HG03045 (cell line): ENCODE measurements around the gene METTL16.
A peak's percentile ranks its signal among the peaks of the same experiment; 100 is the strongest.

Experiments
- ATAC-seq: cut with Tn5 transposase; IDR thresholded peaks from one replicate; pipeline ENCODE4 v1.9.1; 2021; ENCODE audit warnings: mild to moderate bottlenecking, moderate library complexity; ENCODE audit not compliant: unreplicated experiment

METTL16 gene

DNA sequence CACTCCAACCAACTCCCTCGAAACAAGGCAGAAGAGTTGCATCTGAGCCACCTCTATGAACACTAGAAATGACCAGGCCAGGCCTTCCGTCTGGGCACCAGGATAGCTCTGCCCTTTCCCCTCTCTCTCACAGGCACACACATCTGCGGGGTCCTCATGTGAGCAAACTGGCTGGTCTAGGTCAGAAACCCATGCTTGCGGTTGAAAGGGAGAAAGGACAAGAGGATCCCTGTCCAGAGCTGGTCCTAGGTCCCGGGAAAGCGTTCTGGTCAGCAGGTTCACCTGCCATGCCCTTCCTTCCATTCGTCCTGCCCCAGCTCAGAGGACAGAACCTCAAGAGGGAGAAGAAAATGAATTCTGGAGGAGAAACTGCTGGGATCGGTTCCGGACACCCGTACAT lies 113.5 kb downstream of the METTL16 start:
- ATAC-seq = no peak

DNA sequence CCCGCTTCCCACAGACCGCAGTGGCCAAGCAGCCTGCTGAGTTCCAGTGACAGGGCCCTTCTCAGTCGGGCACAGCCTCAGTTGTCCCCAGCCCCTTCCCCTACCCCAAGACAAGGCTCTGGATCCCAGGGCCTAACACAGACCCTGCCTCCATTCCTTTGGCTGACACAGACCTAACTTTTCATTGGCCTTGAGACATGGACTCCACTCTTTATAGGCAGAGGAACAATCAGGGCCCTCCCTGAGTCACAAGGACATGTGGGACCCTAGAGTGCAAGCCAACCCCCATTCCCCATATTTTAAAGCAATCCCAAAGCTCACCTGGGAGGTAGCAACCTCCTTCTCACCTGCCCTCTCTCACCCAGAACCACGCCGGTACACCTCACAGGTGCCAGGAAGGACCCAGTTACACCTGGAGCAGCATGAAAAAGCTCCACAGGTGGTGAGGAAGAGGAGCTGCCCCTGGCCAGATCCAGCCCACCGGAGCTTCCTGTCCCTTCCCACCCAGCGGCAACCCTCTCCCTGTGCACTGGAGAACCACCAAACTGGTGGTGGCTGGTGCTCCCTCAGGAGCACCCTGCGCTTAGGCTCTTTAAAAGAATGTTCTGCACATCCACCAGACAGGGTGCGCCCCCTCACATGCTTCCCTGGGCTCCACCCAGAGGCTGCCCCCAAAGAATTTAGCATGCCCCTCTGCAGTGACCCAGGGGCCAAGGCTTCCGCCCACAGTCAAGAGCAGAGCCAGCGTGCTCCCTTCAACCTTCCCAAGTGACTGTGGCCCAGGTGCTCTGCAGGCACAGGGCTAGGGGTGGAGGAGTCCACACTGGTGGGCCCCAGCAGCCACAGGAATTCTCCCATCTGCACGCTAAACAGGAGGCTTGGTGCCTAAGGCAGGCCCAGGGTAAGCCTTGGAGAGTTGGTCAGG lies 114.2 kb downstream of the METTL16 start:
- ATAC-seq = no peak

DNA sequence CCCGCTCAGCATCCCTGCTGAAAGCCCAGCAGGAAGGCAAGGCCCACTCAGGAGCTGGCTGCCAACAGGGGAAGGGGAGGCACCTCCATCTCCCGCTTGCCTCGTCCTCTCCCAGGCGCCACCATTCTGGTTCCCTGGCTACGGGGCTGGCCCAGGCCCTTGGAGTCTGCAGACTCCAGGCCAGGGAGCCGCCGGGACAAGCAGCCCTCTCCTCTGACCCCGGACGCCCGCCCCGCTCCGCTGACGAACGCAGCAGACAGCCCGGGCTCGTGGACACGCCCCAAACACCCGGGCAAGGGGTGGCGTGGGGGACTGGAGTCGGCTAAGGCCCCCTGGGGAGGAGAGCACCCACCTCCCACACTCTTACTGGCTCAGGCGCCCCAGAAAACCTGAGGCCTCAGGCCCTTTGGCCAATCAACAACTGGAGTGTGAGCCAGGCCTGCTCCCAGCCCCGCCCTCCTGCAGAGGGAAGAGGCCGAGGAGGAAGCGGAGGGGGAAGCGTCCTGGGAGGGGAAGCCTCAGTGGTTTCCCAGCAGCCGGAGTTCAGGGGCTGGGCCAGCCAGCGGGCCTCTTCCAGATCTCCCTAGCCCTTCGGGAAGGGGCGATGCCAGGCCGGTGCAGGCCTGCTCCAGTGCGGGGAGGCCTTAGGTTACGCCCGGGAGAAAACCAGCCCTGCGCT lies 115.0 kb downstream of the METTL16 start:
- no peak for ATAC-seq

DNA sequence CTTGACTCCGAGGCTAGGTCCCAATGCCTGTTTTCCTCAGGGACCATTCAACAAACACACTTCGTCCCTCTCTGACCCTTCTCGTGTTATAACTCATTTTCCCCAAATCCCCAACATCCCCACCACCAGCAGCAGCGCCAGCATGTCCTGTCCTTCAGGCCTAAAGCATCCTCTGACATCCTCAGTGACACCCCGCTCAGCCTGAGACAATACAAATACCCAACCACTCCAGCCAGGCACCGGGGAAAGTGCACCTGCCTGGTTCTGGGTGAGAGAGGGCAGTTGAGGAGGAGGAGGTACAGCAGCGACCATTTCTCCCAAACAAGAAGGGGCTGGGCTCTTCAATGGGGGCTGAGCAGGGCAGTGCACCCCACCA lies 115.5 kb downstream of the METTL16 start:
- no peak for ATAC-seq

DNA sequence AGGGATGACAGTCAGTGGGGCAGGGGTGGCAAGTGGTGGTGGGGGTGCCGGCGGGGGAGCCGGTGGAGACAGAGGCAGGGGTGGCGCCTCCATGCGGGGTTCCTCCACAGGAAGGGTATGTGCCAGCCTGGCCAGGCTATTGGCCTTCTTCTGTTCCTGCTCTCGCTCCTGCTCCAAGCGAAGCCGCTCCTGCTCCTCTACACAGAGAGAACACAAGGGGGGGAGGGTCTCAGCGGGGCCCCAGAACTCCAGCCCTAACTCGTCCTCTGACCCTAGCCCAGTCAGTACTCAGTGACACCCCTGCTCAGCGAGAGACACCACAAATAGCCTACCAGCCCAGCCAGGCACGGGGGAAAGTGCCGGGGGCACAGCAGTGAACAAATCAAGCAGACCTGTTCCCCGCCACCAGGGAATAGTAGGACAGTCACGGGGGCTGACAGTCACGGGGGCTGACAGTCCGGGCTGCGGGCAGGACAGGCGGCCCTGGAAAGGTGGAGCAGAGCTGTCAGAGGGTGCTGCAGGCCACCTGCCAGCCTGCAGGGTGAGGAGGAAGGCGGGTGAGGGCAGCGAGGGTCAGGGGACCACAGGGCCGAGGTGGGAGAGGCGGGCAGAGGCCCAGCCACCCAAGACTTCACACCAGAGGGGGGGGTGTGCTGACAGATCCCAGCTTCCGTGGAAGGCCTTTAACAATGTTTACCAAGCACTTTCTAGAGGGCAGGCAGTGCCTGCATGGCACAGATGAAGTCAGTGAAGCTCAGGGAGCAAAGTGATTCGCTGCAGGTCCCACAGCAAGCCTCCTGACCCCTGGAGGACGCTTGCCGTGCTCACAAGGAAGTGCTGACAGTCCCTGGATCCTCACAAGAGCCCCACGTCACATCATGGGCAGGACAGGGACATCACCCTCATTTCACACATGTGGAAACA lies 116.2 kb downstream of the METTL16 start:
- no peak for ATAC-seq

- no peak for ATAC-seq
These were observed 116.9 kb downstream of the METTL16 start for GRCh38 chr17:2394775-2395201.

DNA sequence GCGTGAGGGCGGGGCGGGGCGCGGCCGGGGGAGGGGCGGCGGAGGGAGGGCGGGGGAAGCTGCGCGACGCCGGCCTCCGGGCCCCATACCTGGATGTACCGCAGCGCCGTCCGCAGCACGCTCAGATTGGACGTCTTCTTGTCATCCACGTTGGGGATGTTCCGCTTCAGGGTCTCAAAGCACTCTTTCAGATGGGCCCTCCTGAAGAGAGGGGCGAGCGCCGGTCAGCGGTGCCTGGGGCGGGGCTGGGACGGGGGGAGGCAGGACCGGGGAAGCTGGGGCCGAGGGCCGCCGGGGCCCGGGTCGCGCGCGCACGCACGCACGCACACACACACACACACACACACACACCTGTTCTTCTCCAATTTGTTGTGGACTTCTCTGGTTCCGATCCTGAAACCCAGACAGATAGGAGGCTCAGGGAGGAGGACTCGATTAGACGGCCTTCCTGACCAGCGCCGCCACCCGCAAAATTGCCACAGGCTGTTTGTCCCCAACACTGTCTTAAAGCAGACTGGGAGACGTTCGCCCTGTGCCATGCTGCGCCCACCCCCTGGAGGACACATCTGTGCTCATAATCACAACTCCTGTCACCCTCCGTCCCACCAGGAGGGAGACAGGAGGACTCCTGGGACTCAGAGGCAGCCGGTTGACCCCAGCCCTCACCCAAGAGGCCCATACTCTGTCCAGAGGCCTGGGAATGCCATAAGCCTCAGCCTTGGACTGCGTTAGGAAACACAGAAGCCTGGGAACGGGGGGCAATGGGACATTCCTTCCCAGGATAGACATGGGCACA lies 117.5 kb downstream of the METTL16 start:
- no peak for ATAC-seq

- peak; percentile 42 for ATAC-seq
These were observed 118.3 kb downstream of the METTL16 start for GRCh38 chr17:2393174-2393953.

DNA sequence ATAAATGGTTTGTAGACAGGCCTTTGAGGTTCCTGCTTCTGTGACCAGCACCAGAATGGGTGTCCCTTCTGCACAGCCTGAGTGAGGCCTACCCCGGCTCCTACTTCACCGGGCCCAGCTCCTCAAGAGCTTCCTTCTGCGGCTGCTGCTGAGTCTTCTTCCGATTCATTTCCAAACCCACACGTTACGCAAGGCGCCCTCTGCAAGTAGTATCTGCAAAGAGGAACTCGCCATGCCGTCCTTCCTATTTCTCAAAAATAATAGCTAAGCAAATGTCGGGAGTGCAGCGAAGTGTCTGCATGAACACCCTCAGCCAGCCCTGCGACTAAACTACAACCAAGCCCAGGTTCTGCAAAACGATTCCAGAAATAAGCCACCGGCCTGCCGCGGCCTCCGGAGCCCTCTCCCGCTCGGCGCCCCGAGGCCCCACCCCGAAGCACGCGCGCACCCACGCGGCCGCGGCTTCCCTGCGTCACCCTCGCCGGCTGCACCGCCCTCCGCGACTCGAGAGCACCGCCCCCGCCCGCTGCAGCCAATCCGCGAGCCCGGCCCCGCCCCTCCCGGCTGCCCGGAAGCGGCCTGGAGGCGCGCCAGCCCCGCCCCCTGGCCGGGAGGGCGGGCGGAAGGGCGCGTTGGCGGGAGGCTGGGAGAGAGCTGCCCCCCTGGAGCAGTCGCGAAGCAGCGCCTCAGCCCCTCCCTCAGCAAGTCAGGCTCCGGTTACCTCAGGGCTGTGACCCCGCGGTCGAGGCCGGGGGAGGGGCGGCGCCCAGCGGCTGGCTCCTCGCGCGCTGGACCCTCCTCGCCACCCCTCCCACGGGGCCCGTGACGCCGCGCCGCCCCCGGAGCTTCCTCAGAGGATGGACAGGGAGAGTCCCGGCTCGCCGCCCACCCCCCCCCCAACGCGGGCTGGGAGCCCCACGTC lies 119.2 kb downstream of the METTL16 start:
- peak; percentile 58 for ATAC-seq

DNA sequence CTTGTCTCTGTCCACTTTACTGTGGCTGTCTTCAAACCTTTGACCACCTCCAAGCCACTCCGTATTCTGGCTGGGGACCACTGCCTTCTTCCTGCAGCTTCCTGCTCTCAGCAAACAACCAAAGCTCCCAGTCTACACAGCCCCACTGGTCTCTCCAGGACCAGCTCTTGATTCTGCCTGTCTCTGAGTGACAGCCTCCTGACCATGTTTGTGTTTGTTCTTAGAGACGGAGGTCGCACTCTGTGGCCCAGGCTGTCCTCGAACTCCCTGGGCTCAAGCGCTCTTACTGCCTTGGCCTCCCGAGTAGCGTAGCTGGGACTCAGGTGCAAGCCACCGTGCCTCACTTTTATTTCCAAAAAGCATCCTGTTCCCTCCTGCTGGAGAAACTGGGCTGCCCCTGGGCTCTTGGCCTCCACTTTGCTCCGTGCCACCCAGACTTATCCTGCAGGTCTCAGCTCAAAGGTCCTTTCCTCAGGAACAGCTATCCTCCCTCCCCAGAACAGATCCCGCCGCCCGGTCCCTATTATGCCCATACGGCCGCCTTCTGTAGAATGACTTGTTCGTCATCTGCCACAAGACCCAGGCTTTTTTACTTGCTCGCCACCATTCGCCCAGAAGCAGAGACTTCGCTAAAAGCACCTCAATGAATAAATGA lies 120.0 kb downstream of the METTL16 start:
- ATAC-seq = no peak

DNA sequence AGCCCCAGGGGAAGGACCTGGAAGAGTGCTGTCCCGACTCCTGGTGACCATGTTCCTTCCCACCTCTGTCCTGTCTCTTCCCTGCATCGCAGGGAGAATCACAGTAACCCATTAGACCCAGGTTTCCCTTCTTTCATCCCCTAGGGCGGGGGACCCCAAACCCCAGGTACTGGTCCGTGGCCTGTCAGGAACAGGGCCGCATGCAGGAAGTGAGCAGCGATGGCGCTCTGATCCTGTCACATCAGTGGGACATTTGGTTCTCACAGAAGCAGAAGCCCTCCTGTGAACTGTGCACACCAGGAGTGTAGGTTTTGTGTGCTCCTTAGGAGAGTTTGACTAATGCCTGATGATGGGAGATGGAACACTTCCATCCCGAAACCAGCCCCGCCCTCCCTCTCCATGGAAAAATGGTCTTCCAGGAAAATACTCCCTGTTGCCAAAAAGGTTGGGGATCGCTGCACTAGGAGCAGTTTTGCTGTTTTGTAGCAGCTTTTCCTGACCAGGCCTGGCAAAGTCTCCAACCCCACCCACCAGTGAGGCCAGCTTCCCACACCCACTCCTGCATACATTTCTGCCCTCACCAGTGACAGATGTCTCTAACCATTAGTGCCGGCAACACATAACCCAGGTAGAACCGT lies 121.4 kb downstream of the METTL16 start:
- no peak for ATAC-seq

DNA sequence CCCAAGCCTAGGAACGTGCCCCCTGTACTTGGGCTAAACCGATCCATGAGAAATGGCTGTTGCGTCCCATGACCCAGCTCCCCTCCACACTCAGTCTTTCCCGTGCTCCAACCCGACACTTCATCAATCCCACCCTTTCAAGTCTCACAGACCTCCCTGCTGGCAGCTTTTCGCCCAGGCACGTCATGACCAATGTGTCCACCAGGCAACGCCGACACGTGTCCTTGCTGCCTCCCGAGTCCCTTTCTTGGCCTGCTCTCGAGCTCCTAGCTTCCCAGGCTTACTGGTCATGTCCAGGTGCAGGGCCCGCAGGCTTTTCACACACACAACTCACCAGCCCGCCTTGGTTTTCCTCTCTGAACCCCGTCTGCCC lies 123.0 kb downstream of the METTL16 start:
- ATAC-seq = no peak

DNA sequence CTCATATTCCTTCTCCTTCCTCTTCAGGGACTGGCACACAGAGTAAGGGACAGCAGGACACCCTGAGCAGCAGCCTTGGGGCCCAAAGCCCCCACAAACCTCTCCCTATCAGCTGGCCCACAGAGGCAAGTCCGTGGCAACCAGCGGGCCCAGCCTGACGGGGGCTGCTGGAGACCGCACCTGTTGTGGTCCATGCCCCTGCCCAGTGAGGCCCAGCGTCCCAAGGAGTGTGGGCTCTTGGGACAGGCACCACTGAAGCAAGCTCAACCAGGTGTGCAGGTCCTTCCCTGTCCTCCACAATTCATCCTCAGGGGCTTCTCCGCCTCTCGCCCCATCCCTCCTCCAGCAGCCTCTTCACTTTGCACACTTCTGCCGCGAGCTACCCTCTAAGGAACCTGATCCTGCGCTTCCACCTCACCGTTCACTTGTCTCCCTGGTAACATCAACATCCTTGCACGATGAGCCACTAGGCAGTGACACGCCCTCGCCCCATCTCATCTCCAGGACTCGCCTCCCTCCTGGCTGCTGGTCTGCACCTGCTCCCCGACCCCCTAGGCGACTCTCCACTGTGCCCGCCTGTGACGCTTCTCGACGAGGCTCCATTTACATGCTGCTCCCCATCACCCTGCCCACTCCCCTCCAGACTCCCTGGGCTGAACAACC lies 123.5 kb downstream of the METTL16 start:
- no peak for ATAC-seq

GRCh38 chr17:2387086-2388019 lies 124.3 kb downstream of the METTL16 start:
- no peak for ATAC-seq

GRCh38 chr17:2386400-2387085 lies 125.1 kb downstream of the METTL16 start:
- no peak for ATAC-seq
